Neuronal stem cell (in vitro differentiated cells): ENCODE data around the gene TIAM2.

Experiments used
- DNase-seq: peaks from one replicate; pipeline ENCODE4 v3.0.0-alpha.2; 2013; ENCODE audit warnings: low spot score
- H2AFZ ChIP-seq: one replicate; pipeline ENCODE4 v1.6.1; 2013; ENCODE audit warnings: mild to moderate bottlenecking, low read length, inconsistent platforms
- H2AK5ac ChIP-seq: 2 replicates; pipeline ENCODE4 v1.6.1; 2013; ENCODE audit warnings: low read depth, mild to moderate bottlenecking, inconsistent platforms, low read length, moderate library complexity, mixed read lengths
- H2BK120ac ChIP-seq: 2 replicates; pipeline ENCODE4 v1.6.1; 2013; ENCODE audit warnings: low read depth, mild to moderate bottlenecking, inconsistent platforms, low read length, moderate library complexity, mixed read lengths
- H2BK12ac ChIP-seq: one replicate; pipeline ENCODE4 v1.6.1; 2013; ENCODE audit warnings: low read length, inconsistent platforms
- H2BK15ac ChIP-seq: 2 replicates; pipeline ENCODE4 v1.6.1; 2013; ENCODE audit warnings: mild to moderate bottlenecking, low read length, inconsistent platforms, mixed read lengths
- H2BK5ac ChIP-seq: one replicate; pipeline ENCODE4 v1.6.1; 2013; ENCODE audit warnings: inconsistent platforms, mild to moderate bottlenecking, low read length, moderate library complexity
- H3K14ac ChIP-seq: one replicate; pipeline ENCODE4 v1.6.1; 2013; ENCODE audit warnings: low read length, inconsistent platforms
- H3K18ac ChIP-seq: 2 replicates; pipeline ENCODE4 v1.6.1; 2013; ENCODE audit warnings: low read length, inconsistent platforms
- H3K23ac ChIP-seq: 2 replicates; pipeline ENCODE4 v1.6.1; 2013; ENCODE audit warnings: low read depth, mild to moderate bottlenecking, mixed read lengths, low read length, inconsistent platforms; ENCODE audit not compliant: poor library complexity
- H3K27ac ChIP-seq: replicated peaks from 3 replicates; pipeline ENCODE4 v1.5.1; 2013; ENCODE audit warnings: low read length, inconsistent platforms
- H3K27me3 ChIP-seq, 3 experiments: 2 replicates each; pipeline ENCODE4 v1.6.1; 2013; ENCODE audit warnings: low read length in 3 of 3, mild to moderate bottlenecking in 2 of 3, inconsistent platforms in 1 of 3, low read depth in 1 of 3, mixed read lengths in 1 of 3, moderate library complexity in 1 of 3; ENCODE audit not compliant: control insufficient read depth in 3 of 3, insufficient read depth in 3 of 3
- H3K36me3 ChIP-seq, 2 donors: replicated peaks in 1 of 2; 2 replicates each; pipeline ENCODE4 v1.6.1; 2013; ENCODE audit warnings: low read length in 2 of 2; ENCODE audit not compliant: control insufficient read depth in 2 of 2, insufficient read depth in 2 of 2
- H3K4ac ChIP-seq: 2 replicates; pipeline ENCODE4 v1.6.1; 2013; ENCODE audit warnings: inconsistent platforms, mild to moderate bottlenecking, low read length, moderate library complexity
- H3K4me1 ChIP-seq, 2 donors: 1 replicate in 1 of 2; 2 replicates in 1 of 2; pipeline ENCODE4 v1.6.1; 2013; ENCODE audit warnings: low read length in 2 of 2, low read depth in 1 of 2; ENCODE audit not compliant: control insufficient read depth in 2 of 2, insufficient read depth in 1 of 2
- H3K4me2 ChIP-seq: one replicate; pipeline ENCODE4 v1.6.1; 2013; ENCODE audit warnings: mild to moderate bottlenecking, low read length, inconsistent platforms; ENCODE audit not compliant: insufficient read depth, poor library complexity, severe bottlenecking
- H3K4me3 ChIP-seq, 2 donors: 2 replicates each; pipeline ENCODE4 v1.5.1; 2013; ENCODE audit warnings: low read length in 2 of 2, mild to moderate bottlenecking in 2 of 2, inconsistent platforms in 1 of 2, moderate library complexity in 1 of 2
- H3K79me1 ChIP-seq: one replicate; pipeline ENCODE4 v1.6.1; 2013; ENCODE audit warnings: low read depth, mild to moderate bottlenecking, inconsistent platforms, low read length, moderate library complexity
- H3K9ac ChIP-seq: one replicate; pipeline ENCODE4 v1.6.1; 2013; ENCODE audit warnings: mild to moderate bottlenecking, low read depth, low read length, inconsistent platforms; ENCODE audit not compliant: poor library complexity
- H3K9me3 ChIP-seq, 2 donors: replicated peaks in 1 of 2; 2 replicates each; pipeline versions ENCODE3 to v1.6.1; 2013; ENCODE audit warnings: low read length in 2 of 2, mild to moderate bottlenecking in 2 of 2, inconsistent platforms in 1 of 2, low read depth in 1 of 2, mixed read lengths in 1 of 2, moderate library complexity in 1 of 2; ENCODE audit not compliant: control insufficient read depth in 2 of 2, insufficient read depth in 1 of 2
- H4K8ac ChIP-seq: one replicate; pipeline ENCODE4 v1.6.1; 2013; ENCODE audit warnings: low read depth, mild to moderate bottlenecking, inconsistent platforms, low read length, moderate library complexity
- H4K91ac ChIP-seq: one replicate; pipeline ENCODE4 v1.6.1; 2013; ENCODE audit warnings: low read length, low read depth, mild to moderate bottlenecking, inconsistent platforms; ENCODE audit not compliant: poor library complexity
- WGBS, 2 donors: extraction: QIAGEN DNeasy Blood & Tissue Kit; methylation state at CpG; one replicate each; pipeline ENCODE4 v1.1.7; 2013; ENCODE audit warnings: missing lambda C conversion rate in 2 of 2, mixed read lengths in 1 of 2; ENCODE audit not compliant: insufficient read length in 2 of 2, insufficient replicate concordance in 1 of 2; ENCODE audit errors: extremely low coverage in 2 of 2; 5-methylcytosine and 5-hydroxymethylcytosine counted together

TIAM2 gene

GRCh38 chr6:155108070-155108820, 113.1 kb downstream of the TIAM2 start:
- peaks cover 8 to 32% of the 10 kb centered on the region in 2 donors for H3K4me1 ChIP-seq
- H2BK12ac ChIP-seq, result no peak overlapping the region
- no peaks in the 10 kb centered on the region for H3K79me1 ChIP-seq
- no peak overlapping the region for H3K14ac ChIP-seq
- H3K36me3 ChIP-seq, result no peaks in the 10 kb centered on the region
- no peak overlapping the region for H4K8ac ChIP-seq
- no peak overlapping the region for H2AK5ac ChIP-seq
- no peak overlapping the region for H2BK15ac ChIP-seq
- H3K9me3 ChIP-seq, result no peaks in the 10 kb centered on the region
- no CpG with 5 or more reads among the region's 11 CpGs for WGBS, 2 donors
- no peak overlapping the region for H3K4ac ChIP-seq
- H2BK5ac ChIP-seq, result no peak overlapping the region
- H2BK120ac ChIP-seq, result no peak overlapping the region
- H4K91ac ChIP-seq, result no peak overlapping the region
- DNase-seq, result no peak
- H2AFZ ChIP-seq, result no peak overlapping the region
- H3K18ac ChIP-seq, result no peak overlapping the region
- H3K9ac ChIP-seq, result no peak overlapping the region
- no peak overlapping the region for H3K23ac ChIP-seq
- H3K4me2 ChIP-seq, result no peak overlapping the region
- no peak overlapping the region for H3K4me3 ChIP-seq
- H3K27ac ChIP-seq, result no peak overlapping the region
- H3K27me3 ChIP-seq, result no peaks in the 10 kb centered on the region

GRCh38 chr6:155110721-155111120, 115.6 kb downstream of the TIAM2 start:
- no peak overlapping the region for H3K27ac ChIP-seq
- no peak overlapping the region for H4K8ac ChIP-seq
- no peaks in the 10 kb centered on the region for H3K27me3 ChIP-seq
- no peaks in the 10 kb centered on the region for H3K36me3 ChIP-seq
- no peak overlapping the region for H4K91ac ChIP-seq
- H3K9ac ChIP-seq, result no peak overlapping the region
- H3K79me1 ChIP-seq, result no peaks in the 10 kb centered on the region
- WGBS, 2 donors, result no CpG with 5 or more reads among the region's 2 CpGs
- no peak overlapping the region for H2BK5ac ChIP-seq
- no peak overlapping the region for H3K4ac ChIP-seq
- H3K4me1 ChIP-seq, result peaks cover 8 to 32% of the 10 kb centered on the region in 2 donors
- no peak overlapping the region for H3K14ac ChIP-seq
- H2AFZ ChIP-seq, result peak overlapping the region; percentile 57
- no peaks in the 10 kb centered on the region for H3K9me3 ChIP-seq
- H2BK12ac ChIP-seq, result no peak overlapping the region
- no peak for DNase-seq
- H3K23ac ChIP-seq, result no peak overlapping the region
- H2BK120ac ChIP-seq, result no peak overlapping the region
- H2AK5ac ChIP-seq, result no peak overlapping the region
- H3K4me2 ChIP-seq, result no peak overlapping the region
- H3K18ac ChIP-seq, result no peak overlapping the region
- H3K4me3 ChIP-seq, result peak overlapping the region in 1 of 2 donors; percentile 21
- no peak overlapping the region for H2BK15ac ChIP-seq

- peak overlapping the region; percentile 67 for H2BK120ac ChIP-seq
- peaks cover 10 to 37% of the 10 kb centered on the region in 2 donors for H3K4me1 ChIP-seq
- no peak overlapping the region for H3K27ac ChIP-seq
- H4K91ac ChIP-seq, result no peak overlapping the region
- H2BK15ac ChIP-seq, result peak overlapping the region; percentile 77
- peak overlapping the region; percentile 72 for H2AK5ac ChIP-seq
- peak overlapping the region; percentile 27 for H3K18ac ChIP-seq
- H3K27me3 ChIP-seq, result no peaks in the 10 kb centered on the region
- H3K79me1 ChIP-seq, result no peaks in the 10 kb centered on the region
- no peak overlapping the region for H3K4me2 ChIP-seq
- no peaks in the 10 kb centered on the region for H3K36me3 ChIP-seq
- H3K9ac ChIP-seq, result no peak overlapping the region
- no peak overlapping the region for H2BK12ac ChIP-seq
- no peaks in the 10 kb centered on the region for H3K9me3 ChIP-seq
- H3K4ac ChIP-seq, result no peak overlapping the region
- no peak overlapping the region for H3K4me3 ChIP-seq
- no CpG with 5 or more reads among the region's 7 CpGs for WGBS, 2 donors
- peak overlapping the region; percentile 79 for H2BK5ac ChIP-seq
- H4K8ac ChIP-seq, result no peak overlapping the region
- no peak for DNase-seq
- H2AFZ ChIP-seq, result no peak overlapping the region
- H3K14ac ChIP-seq, result peak overlapping the region; percentile 75
- peak overlapping the region; percentile 44 for H3K23ac ChIP-seq
Observed at GRCh38 chr6:155112757-155113156, 117.6 kb downstream of the TIAM2 start.

- no CpG with 5 or more reads among the region's 4 CpGs for WGBS, 2 donors
Observed at GRCh38 chr6:155115893-155116570, 120.9 kb downstream of the TIAM2 start.

More at GRCh38 chr6:155115893-155116570, 120.9 kb downstream of the TIAM2 start:
- no peak overlapping the region for H2AK5ac ChIP-seq
- no peak overlapping the region for H2BK120ac ChIP-seq
- H3K36me3 ChIP-seq, result no peaks in the 10 kb centered on the region
- no peak overlapping the region for H2BK12ac ChIP-seq
- no peak overlapping the region for H2BK15ac ChIP-seq
- no peak overlapping the region for H2AFZ ChIP-seq
- H3K4ac ChIP-seq, result no peak overlapping the region
- no peaks in the 10 kb centered on the region for H3K79me1 ChIP-seq
- H4K91ac ChIP-seq, result no peak overlapping the region
- no peak overlapping the region for H3K9ac ChIP-seq
- H3K14ac ChIP-seq, result no peak overlapping the region
- no peak overlapping the region for H3K4me3 ChIP-seq
- H3K23ac ChIP-seq, result no peak overlapping the region
- no peak overlapping the region for H3K27ac ChIP-seq
- no peak overlapping the region for H3K18ac ChIP-seq
- no peaks in the 10 kb centered on the region for H3K9me3 ChIP-seq
- H3K4me1 ChIP-seq, result peaks cover 15 to 39% of the 10 kb centered on the region in 2 donors
- no peak overlapping the region for H3K4me2 ChIP-seq
- no peak overlapping the region for H4K8ac ChIP-seq
- DNase-seq, result no peak
- no peak overlapping the region for H2BK5ac ChIP-seq
- H3K27me3 ChIP-seq, result no peaks in the 10 kb centered on the region
